Measurements from ENCODE around the gene ZFP3.

DNA sequence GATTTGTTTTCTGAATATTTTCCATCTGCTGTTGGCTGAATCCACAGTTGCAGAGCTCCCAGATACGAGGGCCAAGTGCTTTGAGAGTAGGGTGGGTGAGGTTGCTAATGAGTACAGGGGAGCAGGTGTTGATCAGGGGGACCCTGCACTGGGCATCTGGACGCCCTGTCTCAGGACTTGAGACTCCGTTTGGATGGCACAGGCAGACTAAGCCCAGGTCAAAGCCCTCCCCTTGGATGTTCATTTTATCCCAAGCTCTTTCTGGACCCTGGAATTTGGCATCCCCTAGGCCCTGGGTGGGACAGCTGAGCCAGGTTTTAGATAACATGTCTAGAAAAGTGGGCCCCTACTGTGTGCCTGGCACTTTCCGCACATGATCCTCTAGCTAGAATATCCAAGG, 49.6 kb downstream of the ZFP3 start:
- TF ChIP-seq CTCF (IDR thresholded peaks at IDR 0.05) (no peak), POLR2A (IDR thresholded peaks at IDR 0.05) (no peak)
